SIG-M5 (cell line): ENCODE measurements around the gene CD300A.

Experiments
- DNase-seq: peaks from one replicate; lab custom pipeline; 2025; lab: John Stamatoyannopoulos, UW

Gene CD300A

DNA sequence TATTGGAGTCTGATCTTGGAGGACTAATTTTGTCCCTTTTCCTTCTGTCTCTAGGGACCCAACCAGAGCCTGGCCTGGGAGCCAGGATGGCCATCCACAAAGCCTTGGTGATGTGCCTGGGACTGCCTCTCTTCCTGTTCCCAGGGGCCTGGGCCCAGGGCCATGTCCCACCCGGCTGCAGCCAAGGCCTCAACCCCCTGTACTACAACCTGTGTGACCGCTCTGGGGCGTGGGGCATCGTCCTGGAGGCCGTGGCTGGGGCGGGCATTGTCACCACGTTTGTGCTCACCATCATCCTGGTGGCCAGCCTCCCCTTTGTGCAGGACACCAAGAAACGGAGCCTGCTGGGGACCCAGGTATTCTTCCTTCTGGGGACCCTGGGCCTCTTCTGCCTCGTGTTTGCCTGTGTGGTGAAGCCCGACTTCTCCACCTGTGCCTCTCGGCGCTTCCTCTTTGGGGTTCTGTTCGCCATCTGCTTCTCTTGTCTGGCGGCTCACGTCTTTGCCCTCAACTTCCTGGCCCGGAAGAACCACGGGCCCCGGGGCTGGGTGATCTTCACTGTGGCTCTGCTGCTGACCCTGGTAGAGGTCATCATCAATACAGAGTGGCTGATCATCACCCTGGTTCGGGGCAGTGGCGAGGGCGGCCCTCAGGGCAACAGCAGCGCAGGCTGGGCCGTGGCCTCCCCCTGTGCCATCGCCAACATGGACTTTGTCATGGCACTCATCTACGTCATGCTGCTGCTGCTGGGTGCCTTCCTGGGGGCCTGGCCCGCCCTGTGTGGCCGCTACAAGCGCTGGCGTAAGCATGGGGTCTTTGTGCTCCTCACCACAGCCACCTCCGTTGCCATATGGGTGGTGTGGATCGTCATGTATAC is 26.5 kb upstream of the CD300A start:
- DNase-seq, result no peak

DNA sequence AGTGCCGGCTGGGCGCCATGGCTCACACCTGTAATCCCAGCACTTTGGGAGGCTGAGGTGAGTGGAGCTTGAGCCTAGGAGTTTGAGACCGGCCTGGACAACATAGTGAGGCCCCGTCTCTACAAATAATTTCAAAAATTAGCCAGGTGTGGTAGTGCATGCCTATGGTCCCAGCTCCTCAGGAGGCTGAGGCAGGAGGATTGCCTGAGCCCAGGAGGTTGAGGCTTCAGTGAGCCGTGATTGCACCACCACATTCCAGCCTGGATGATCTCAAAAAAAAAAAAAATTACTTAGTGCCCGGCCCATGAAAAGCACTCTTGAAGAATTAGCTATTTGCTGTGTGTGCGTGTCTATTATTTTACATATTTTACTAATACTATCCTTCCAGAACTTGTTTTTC is 24.9 kb upstream of the CD300A start:
- no peak for DNase-seq

GRCh38 chr17:74442291-74442669 is 24.2 kb upstream of the CD300A start:
- no peak for DNase-seq

GRCh38 chr17:74442670-74443515 is 23.5 kb upstream of the CD300A start:
- DNase-seq, result peak; percentile 83

DNA sequence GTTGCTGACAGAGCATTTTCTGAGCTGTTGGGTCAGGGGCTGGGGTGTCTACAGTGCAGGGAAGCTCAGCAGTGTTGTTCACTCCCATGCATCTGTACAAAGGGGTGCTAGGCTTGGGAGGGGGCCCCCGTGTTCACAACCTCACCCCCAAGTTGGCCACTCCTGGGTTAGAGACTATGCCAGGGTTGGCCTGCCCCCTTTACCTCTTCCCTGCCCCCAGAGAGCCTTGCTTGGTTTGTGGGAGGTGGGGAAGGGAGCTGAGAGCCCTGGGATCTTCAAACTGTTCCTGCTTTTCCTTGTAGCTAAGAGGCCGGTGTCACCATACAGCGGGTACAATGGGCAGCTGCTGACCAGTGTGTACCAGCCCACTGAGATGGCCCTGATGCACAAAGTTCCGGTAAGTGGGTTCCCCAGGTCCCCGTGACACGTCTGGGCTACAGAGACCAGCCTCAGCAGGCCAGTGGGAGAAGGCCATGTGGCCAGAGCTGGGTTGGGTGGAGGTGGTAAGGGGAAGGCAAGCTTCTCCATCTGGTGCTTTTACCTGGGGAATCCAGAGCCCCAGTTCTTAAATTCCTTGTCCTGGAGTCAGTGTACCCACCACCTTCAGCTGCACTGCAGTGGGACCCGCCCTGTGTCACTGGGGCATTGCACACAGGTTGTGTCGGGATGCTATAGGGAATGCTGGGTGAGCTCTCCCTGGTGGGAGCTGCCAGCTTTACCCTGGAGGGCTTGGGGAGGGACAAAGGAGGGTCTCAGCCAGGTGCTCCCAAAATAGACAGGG is 22.7 kb upstream of the CD300A start:
- DNase-seq, result no peak

DNA sequence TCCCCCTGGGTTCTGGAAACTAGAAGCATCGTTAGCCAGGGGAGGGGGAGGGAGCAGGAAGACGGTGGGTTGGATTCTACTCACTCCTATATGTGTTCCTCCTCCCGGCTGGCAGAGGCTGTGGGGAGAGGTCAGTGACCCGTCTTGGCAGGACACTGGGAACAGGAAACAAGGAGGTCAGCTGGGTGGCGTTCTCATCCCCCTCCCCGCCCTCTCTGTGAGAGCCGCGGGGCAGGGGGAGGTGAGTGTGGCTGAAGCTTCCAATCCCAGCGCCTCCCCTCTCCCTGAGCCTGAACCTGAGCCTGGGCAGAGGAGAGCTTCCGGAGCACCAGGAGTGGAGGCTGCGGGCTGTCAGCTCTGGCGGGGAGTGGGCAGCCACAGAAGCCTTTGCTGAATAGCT is 22.0 kb upstream of the CD300A start:
- no peak for DNase-seq

GRCh38 chr17:74445158-74445557 is 21.3 kb upstream of the CD300A start:
- DNase-seq, result no peak

- no peak for DNase-seq
Measured at GRCh38 chr17:74446551-74447500, 19.6 kb upstream of the CD300A start.

GRCh38 chr17:74447628-74448159 is 18.7 kb upstream of the CD300A start:
- no peak for DNase-seq

DNA sequence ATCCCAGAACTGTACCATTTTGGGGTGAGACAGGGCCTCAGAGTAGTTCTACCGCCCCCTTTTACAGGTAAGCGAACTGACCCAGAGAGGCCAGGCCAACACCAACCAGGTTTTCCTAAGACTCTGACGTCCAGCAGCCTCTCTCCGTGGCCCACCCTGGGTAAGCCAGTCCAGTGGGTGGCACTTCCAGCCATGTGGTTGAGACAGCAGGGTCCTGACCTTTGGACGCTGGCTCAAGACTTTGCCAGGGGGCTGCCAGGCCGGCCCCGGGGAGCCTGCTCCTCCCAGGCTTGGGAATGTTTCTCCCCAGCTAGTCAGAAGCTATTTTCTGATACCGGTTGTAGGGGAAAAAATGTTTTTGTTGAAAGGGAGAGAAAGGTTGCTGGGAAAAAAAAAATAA is 17.7 kb upstream of the CD300A start:
- no peak for DNase-seq

GRCh38 chr17:74449306-74449705 is 17.1 kb upstream of the CD300A start:
- DNase-seq, result no peak

DNA sequence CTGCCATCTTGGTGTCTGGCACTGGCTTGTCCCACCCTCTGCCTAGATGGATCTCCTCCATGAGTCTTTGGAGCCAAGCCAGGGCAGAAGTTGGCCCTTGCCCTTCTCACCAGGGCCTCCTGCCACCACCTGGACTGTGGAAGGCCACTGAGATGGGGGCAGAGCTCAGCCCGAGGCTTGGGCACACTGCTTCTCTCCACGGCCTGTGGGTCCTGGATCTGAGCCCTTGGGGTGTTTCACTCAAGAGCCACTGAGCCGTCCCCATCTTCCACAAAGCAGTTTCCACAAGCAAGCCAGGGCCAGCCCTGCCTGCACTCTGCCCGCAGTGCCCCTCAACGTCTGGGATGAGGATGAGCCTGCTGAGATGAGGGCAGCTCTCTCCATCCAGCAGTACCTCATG is 16.7 kb upstream of the CD300A start:
- no peak for DNase-seq

GRCh38 chr17:74450231-74450630 is 16.2 kb upstream of the CD300A start:
- no peak for DNase-seq

GRCh38 chr17:74450925-74451403 is 15.5 kb upstream of the CD300A start:
- no peak for DNase-seq

DNA sequence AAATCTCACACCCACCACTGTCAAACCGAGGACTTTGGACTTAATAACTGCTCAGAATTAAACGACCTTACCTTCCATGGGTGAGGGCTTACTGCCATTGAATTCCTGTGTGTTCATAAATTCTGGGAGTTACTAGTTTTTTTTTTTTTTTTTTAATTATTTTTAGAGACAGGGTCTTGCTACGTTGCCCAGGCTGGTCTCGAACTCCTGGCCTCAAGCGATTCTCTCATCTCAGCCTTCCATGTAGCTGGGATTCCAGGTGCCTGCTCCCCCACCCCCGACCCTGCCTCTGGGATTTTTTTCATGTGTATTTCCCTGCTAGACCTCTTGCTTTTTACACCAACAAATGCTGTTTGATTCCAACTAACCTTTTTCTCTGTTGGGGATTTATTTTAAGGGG is 14.9 kb upstream of the CD300A start:
- DNase-seq, result no peak

- DNase-seq, result no peak
Measured at GRCh38 chr17:74452033-74452840, 14.2 kb upstream of the CD300A start.

DNA sequence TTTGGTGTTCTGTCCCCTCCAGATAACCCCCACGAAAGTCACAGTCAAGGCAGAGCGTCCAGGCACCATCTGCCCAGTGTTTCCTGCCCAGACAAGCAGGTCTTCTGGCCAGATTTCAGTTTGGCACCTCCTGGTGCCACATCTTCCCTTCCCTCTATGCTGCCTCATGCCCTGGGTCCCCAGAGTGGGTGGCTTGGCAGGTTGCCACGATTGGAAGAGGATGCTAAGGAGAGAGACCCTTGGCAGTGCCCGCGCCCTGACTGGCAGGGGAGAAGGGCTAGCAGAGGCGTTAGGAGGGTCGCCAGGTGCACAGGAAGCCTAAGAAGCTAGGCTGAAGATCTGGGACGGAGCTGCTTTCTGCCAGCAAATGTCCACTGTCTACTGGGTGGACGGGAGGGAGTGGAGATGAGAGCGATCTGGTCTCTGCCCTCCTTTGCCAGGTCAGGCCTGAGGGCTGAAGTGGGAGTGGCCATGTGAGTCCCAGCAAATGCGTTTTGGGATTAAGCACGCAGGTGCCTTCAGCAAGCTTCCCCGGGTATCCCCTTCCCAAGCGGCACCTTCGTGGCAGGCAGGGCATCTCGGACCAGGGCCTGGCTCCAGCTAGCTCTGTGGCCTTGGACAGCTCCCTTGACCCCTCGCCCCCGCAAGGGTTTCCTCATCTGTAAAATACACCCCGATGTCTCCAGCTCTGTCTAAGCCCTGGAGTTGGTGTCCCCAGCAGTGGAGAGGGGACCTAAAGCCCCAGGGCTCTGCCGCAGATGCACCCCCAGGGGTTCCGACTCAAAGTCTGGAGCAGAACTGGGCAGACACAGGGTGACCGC is 13.4 kb upstream of the CD300A start:
- no peak for DNase-seq

DNA sequence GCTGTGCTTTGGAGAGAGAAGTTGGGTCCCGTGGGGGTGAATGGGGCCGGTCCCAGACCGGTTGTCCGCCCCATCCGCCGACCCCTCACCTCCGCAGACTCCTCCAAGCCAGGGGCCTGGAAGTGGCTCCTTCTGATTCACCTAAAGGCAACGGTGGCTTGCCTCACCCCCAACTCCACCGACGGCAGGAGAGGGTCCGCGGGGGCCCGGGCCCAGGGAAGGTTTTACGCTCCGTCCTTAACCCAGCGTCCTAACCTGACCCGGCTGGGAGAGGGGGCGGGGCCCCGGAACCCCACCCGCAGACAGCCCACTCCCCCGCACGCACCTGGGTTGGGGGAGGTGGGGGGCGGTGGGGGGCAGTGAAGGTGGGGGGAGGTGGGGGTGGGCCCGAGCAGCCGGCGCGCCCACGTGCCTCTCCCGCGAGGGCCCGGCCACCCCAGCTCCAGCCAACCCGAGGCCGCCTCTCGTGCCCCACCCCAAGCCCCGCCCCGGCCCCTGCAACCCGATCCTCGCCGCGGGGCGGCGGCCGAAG is 12.7 kb upstream of the CD300A start:
- DNase-seq, result no peak
